Neural cell (in vitro differentiated cells): ENCODE data around the gene TDRKH.

Experiments used
- EZH2 ChIP-seq: fragments of 200-600, 300-800 bp; shearing (Covaris generic), sonication (generic); IDR thresholded peaks from 2 replicates; pipeline ENCODE4 v1.6.1; 2014; ENCODE audit warnings: antibody characterized with exemption, low read length, borderline replicate concordance, mild to moderate bottlenecking; ENCODE audit not compliant: insufficient read depth, poor library complexity, severe bottlenecking
- POLR2AphosphoS5 ChIP-seq: IDR thresholded peaks from 2 replicates; pipeline ENCODE4 v1.6.1; 2012
- TF ChIP-seq, protein P1 (sequence below): fragments of 450-650 bp; IDR thresholded peaks from 2 replicates; pipeline ENCODE4 v1.5.1; 2014; ENCODE audit warnings: antibody characterized with exemption, mild to moderate bottlenecking, moderate library complexity; ENCODE audit not compliant: poor library complexity, severe bottlenecking

DNA sequence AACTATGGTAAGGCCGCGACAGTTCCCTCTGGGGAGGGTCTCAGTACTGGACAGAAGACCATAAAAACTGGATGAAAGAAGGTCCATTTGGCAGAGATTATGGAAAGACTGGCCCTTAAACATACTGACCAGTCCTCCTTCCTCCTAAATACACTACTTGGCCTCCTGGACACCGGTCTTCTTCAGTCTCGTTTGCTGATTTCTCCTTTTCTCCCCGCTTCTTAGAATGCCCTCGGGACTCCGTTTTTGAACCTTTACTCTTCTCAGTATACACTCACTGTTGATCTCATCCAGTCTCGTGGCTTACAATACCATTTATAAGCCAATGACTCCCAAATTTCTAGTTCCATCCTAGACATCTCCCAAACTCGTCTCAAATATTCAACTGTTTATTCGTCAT lies 26.3 kb downstream of the TDRKH start:
- TF ChIP-seq, protein P1, sequence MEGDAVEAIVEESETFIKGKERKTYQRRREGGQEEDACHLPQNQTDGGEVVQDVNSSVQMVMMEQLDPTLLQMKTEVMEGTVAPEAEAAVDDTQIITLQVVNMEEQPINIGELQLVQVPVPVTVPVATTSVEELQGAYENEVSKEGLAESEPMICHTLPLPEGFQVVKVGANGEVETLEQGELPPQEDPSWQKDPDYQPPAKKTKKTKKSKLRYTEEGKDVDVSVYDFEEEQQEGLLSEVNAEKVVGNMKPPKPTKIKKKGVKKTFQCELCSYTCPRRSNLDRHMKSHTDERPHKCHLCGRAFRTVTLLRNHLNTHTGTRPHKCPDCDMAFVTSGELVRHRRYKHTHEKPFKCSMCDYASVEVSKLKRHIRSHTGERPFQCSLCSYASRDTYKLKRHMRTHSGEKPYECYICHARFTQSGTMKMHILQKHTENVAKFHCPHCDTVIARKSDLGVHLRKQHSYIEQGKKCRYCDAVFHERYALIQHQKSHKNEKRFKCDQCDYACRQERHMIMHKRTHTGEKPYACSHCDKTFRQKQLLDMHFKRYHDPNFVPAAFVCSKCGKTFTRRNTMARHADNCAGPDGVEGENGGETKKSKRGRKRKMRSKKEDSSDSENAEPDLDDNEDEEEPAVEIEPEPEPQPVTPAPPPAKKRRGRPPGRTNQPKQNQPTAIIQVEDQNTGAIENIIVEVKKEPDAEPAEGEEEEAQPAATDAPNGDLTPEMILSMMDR: no peak
- TF ChIP-seq EZH2 (no peak), POLR2AphosphoS5 (no peak)
